ENCODE data around the gene PARD3. TPM values are rescaled to one million over a fixed set of nuclear protein-coding genes. Genes with fewer than 3 reads are reported as not detected.

The PARD3 gene
- total RNA-seq, 1 donor from 2014 or later, result 88.7 TPM

DNA sequence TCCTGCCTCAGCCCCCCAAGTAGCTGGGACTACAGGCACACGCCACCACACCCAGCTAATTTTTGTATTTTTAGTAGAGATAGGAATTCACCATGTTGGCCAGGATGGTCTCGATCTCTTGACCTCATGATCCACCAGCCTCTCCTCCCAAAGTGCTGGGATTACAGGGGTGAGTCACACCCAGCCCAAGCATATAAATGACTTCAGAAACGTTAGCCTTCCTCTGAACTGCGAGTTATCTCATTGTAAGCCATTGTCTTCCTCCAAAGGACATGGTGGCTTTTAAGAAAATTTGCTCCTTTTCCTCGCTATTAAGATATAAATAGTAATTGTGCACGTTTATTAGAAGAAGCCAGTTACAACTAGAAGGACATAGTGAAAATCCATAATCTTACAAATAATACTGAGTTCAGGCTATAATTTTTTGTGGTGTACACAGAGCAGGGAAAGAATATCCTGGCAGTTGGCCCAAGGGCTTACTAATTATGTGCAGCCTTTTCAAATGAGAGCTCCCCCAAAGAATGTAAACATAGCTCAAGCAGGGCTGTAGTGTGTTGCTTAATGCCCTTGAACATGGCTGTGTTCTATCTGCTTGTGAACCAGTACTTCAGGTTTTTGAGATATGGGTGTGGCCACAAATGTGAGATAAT, 495.8 kb downstream of the PARD3 start:
- Histone ChIP-seq H3K27me3 (ENCODE audit: control insufficient read depth in 3 of 3, insufficient read depth in 3 of 3, low read length in 3 of 3) (no peaks in the 10 kb centered on the region), H3K27ac (ENCODE audit: low read depth, low read length) (no peak overlapping the region), H3K36me3 (ENCODE audit: control insufficient read depth in 3 of 3, insufficient read depth in 3 of 3, low read length in 3 of 3) (peaks cover 0 to 4% (median 0%) of the 10 kb centered on the region in 3 donors), H3K4me3 (ENCODE audit: low read length in 3 of 3) (no peak overlapping the region), H3K9ac (ENCODE audit: low read depth in 1 of 3, low read length in 3 of 3) (no peak overlapping the region), H3K9me3 (ENCODE audit: control insufficient read depth in 3 of 3, low read length in 3 of 3) (no peaks in the 10 kb centered on the region), H3K4me1 (ENCODE audit: control insufficient read depth in 3 of 3, insufficient read depth in 3 of 3, low read length in 3 of 3) (peaks cover 0 to 6% (median 6%) of the 10 kb centered on the region in 3 donors)

DNA sequence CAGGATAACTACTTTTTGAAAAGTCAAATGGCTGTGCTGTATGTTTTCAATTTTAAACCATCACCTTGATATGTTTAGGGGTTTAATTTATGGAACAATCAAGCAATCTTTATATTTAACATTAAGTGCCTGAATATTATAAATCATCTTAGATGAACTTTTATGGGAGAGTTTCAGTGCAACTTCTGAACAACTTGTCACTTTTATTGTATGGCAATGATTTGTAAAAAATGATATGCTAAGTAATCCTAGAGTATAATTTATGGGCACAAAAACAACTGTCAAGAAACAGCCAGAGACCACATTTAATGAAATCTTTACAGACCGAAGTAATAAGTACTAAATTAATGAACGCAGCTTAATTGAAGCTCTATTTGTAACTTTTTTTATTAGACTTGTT, 498.9 kb downstream of the PARD3 start:
- peaks cover 0 to 4% (median 0%) of the 10 kb centered on the region in 3 donors for H3K4me1 ChIP-seq (ENCODE audit: control insufficient read depth in 3 of 3, insufficient read depth in 3 of 3, low read length in 3 of 3)
- peaks cover 0 to 4% (median 0%) of the 10 kb centered on the region in 3 donors for H3K36me3 ChIP-seq (ENCODE audit: control insufficient read depth in 3 of 3, insufficient read depth in 3 of 3, low read length in 3 of 3)
- H3K9ac ChIP-seq (ENCODE audit: low read depth in 1 of 3, low read length in 3 of 3), result no peak overlapping the region
- no peaks in the 10 kb centered on the region for H3K9me3 ChIP-seq (ENCODE audit: control insufficient read depth in 3 of 3, low read length in 3 of 3)
- H3K27ac ChIP-seq (ENCODE audit: low read depth, low read length), result no peak overlapping the region
- H3K27me3 ChIP-seq (ENCODE audit: control insufficient read depth in 3 of 3, insufficient read depth in 3 of 3, low read length in 3 of 3), result no peaks in the 10 kb centered on the region
- no peak overlapping the region for H3K4me3 ChIP-seq (ENCODE audit: low read length in 3 of 3)

DNA sequence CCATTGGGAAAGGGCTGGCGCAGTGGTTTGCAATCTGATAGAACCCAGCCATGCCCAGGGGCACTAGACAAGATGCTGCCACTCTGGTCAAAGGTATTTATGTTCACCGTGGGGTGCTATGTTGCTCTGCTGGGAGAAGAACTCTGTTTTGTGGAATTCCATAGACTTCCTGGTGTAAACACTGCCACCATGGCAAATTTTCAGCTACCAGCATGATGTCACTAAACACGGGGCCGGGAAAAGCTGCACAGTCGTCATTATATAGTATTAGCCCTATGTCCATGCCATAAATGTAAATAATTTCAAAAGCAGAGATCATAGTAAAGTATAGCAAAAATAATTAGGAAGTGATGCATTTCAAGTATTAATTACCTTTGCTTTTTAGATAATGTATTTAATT, 500.6 kb downstream of the PARD3 start:
- Histone ChIP-seq H3K9me3 (ENCODE audit: control insufficient read depth in 3 of 3, low read length in 3 of 3) (no peaks in the 10 kb centered on the region), H3K36me3 (ENCODE audit: control insufficient read depth in 3 of 3, insufficient read depth in 3 of 3, low read length in 3 of 3) (peaks cover 0 to 4% (median 0%) of the 10 kb centered on the region in 3 donors), H3K4me1 (ENCODE audit: control insufficient read depth in 3 of 3, insufficient read depth in 3 of 3, low read length in 3 of 3) (peaks cover 0 to 4% (median 0%) of the 10 kb centered on the region in 3 donors), H3K4me3 (ENCODE audit: low read length in 3 of 3) (no peak overlapping the region), H3K27me3 (ENCODE audit: control insufficient read depth in 3 of 3, insufficient read depth in 3 of 3, low read length in 3 of 3) (no peaks in the 10 kb centered on the region), H3K27ac (ENCODE audit: low read depth, low read length) (no peak overlapping the region), H3K9ac (ENCODE audit: low read depth in 1 of 3, low read length in 3 of 3) (no peak overlapping the region)

DNA sequence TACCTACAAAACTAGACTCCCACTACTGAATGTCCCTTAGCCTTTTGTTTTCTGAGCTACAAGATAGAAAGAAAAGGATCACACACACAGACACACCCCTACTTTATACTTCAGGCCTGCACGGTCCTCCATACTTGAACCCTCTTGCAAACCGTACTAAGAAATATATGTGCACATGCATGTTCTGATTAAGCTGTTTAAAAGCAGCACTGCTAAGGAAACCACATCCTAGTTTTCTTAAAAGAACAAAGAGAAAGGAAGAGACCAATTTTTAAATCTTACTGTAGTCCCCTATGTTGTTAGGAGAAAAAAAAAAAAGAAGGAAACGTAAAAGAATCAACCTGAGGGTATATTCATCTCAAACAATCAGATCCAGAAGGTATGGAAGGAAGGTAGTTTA, 501.2 kb downstream of the PARD3 start:
- H3K4me1 ChIP-seq (ENCODE audit: control insufficient read depth in 3 of 3, insufficient read depth in 3 of 3, low read length in 3 of 3), result peaks cover 0 to 4% (median 0%) of the 10 kb centered on the region in 3 donors
- H3K9ac ChIP-seq (ENCODE audit: low read depth in 1 of 3, low read length in 3 of 3), result no peak overlapping the region
- no peak overlapping the region for H3K4me3 ChIP-seq (ENCODE audit: low read length in 3 of 3)
- no peak overlapping the region for H3K27ac ChIP-seq (ENCODE audit: low read depth, low read length)
- H3K27me3 ChIP-seq (ENCODE audit: control insufficient read depth in 3 of 3, insufficient read depth in 3 of 3, low read length in 3 of 3), result no peaks in the 10 kb centered on the region
- H3K36me3 ChIP-seq (ENCODE audit: control insufficient read depth in 3 of 3, insufficient read depth in 3 of 3, low read length in 3 of 3), result peaks cover 0 to 4% (median 0%) of the 10 kb centered on the region in 3 donors
- no peaks in the 10 kb centered on the region for H3K9me3 ChIP-seq (ENCODE audit: control insufficient read depth in 3 of 3, low read length in 3 of 3)

DNA sequence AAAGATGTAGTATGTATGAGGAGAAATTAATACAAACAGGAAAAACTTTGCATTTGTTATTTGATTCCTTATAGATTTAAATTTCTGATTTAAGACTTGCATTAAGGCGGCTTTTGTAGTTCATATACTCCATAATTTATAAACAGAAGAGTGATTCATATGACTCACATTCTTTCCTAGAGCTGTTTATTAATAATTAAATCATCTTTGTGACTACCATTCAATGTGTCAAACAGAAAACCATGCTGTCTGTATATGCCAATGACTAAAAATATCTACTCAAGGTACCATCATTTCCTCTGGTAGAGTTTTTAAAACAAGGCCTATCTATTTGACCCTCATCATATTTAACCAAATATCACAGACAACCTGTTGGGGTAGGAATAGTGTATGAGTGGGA, 501.7 kb downstream of the PARD3 start:
- Histone ChIP-seq H3K9ac (ENCODE audit: low read depth in 1 of 3, low read length in 3 of 3) (no peak overlapping the region), H3K4me3 (ENCODE audit: low read length in 3 of 3) (no peak overlapping the region), H3K4me1 (ENCODE audit: control insufficient read depth in 3 of 3, insufficient read depth in 3 of 3, low read length in 3 of 3) (peaks cover 0 to 4% (median 0%) of the 10 kb centered on the region in 3 donors), H3K27me3 (ENCODE audit: control insufficient read depth in 3 of 3, insufficient read depth in 3 of 3, low read length in 3 of 3) (no peaks in the 10 kb centered on the region), H3K36me3 (ENCODE audit: control insufficient read depth in 3 of 3, insufficient read depth in 3 of 3, low read length in 3 of 3) (peaks cover 0 to 4% (median 0%) of the 10 kb centered on the region in 3 donors), H3K9me3 (ENCODE audit: control insufficient read depth in 3 of 3, low read length in 3 of 3) (no peaks in the 10 kb centered on the region), H3K27ac (ENCODE audit: low read depth, low read length) (no peak overlapping the region)

DNA sequence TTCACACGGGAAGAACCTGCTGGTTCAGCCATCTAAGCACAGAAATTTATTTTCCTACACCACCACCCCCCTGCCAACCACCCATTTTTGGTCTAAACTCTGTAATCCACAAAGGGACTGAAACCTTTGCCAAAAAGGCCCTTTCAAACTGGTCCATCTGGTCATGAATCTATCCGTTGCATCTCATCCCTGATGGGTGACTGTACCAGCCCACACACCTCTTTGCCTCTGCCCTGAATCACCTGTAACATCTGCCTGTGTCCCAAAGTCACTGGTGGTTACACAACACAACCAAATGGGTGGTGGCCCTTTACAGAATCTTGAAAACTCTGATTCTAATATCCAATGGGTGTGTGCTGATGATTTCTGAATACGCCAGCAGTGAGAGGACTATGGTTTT, 503.4 kb downstream of the PARD3 start:
- Histone ChIP-seq H3K4me1 (ENCODE audit: control insufficient read depth in 3 of 3, insufficient read depth in 3 of 3, low read length in 3 of 3) (peaks cover 0 to 4% (median 0%) of the 10 kb centered on the region in 3 donors), H3K4me3 (ENCODE audit: low read length in 3 of 3) (no peak overlapping the region), H3K36me3 (ENCODE audit: control insufficient read depth in 3 of 3, insufficient read depth in 3 of 3, low read length in 3 of 3) (no peaks in the 10 kb centered on the region), H3K9me3 (ENCODE audit: control insufficient read depth in 3 of 3, low read length in 3 of 3) (no peaks in the 10 kb centered on the region), H3K9ac (ENCODE audit: low read depth in 1 of 3, low read length in 3 of 3) (no peak overlapping the region), H3K27ac (ENCODE audit: low read depth, low read length) (no peak overlapping the region), H3K27me3 (ENCODE audit: control insufficient read depth in 3 of 3, insufficient read depth in 3 of 3, low read length in 3 of 3) (no peaks in the 10 kb centered on the region)

DNA sequence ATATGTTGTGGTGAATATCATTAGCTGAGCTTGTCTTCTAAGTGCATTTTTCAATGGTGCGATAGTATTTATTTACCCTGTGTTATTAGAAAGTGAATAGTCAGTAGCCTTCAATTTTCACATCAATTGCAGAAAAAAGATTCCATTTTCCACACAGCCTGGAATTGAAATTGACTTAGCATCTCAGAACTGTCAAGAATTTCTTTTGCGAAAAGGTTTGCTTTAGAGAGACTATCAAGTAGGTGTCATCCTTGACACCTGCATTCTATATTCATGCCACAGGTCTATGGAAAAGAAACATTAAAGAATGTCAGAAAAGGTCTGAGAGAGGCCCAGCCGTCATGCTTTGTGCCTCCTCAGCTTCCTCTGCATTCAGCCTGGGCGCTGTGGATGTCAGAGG, 504.9 kb downstream of the PARD3 start:
- Histone ChIP-seq H3K4me3 (ENCODE audit: low read length in 3 of 3) (no peak overlapping the region), H3K9me3 (ENCODE audit: control insufficient read depth in 3 of 3, low read length in 3 of 3) (no peaks in the 10 kb centered on the region), H3K27ac (ENCODE audit: low read depth, low read length) (no peak overlapping the region), H3K9ac (ENCODE audit: low read depth in 1 of 3, low read length in 3 of 3) (no peak overlapping the region), H3K36me3 (ENCODE audit: control insufficient read depth in 3 of 3, insufficient read depth in 3 of 3, low read length in 3 of 3) (no peaks in the 10 kb centered on the region), H3K4me1 (ENCODE audit: control insufficient read depth in 3 of 3, insufficient read depth in 3 of 3, low read length in 3 of 3) (peaks cover 0 to 4% (median 0%) of the 10 kb centered on the region in 3 donors), H3K27me3 (ENCODE audit: control insufficient read depth in 3 of 3, insufficient read depth in 3 of 3, low read length in 3 of 3) (no peaks in the 10 kb centered on the region)

DNA sequence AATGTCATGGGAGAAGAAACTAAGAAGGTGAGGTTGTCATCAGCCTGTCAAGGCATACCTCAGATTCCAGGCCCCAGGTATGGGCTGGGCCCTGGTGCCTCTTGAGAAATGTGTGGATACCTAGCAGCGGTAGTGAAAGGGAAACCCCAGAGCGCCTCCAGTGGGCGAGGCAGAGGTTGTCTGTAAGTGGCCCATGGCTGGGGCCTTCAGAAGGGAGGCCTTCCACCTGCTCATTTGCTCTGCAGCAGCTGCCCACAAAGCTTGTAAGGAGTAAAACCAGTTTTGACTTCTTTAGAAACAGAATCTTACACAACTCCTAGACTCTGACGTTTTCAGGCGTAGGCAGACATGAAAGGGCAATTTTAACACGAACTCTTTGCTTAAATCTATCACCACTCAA, 509.9 kb downstream of the PARD3 start:
- Histone ChIP-seq H3K9me3 (ENCODE audit: control insufficient read depth in 3 of 3, low read length in 3 of 3) (no peaks in the 10 kb centered on the region), H3K36me3 (ENCODE audit: control insufficient read depth in 3 of 3, insufficient read depth in 3 of 3, low read length in 3 of 3) (no peaks in the 10 kb centered on the region), H3K9ac (ENCODE audit: low read depth in 1 of 3, low read length in 3 of 3) (no peak overlapping the region), H3K27ac (ENCODE audit: low read depth, low read length) (no peak overlapping the region), H3K4me3 (ENCODE audit: low read length in 3 of 3) (no peak overlapping the region), H3K27me3 (ENCODE audit: control insufficient read depth in 3 of 3, insufficient read depth in 3 of 3, low read length in 3 of 3) (no peaks in the 10 kb centered on the region), H3K4me1 (ENCODE audit: control insufficient read depth in 3 of 3, insufficient read depth in 3 of 3, low read length in 3 of 3) (no peaks in the 10 kb centered on the region)

DNA sequence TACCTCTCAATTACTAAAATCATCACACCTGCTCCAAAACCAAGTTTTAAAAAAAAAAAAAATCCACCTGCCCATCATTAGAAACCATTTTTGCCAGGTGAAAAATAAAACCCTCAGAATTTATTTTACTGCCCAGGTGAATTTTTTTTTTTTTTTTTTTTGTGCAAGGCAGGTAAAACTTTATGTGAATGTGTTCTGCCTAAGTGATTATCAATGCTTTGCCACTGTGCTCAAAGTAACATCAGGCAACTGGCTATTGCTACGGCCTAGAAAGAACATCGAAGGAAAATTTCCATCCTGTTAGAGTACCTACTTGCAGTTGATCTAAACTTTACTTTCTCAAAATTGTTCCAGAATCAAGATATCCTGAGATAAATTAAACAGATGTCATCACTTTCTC, 512.1 kb downstream of the PARD3 start:
- Histone ChIP-seq H3K9ac (ENCODE audit: low read depth in 1 of 3, low read length in 3 of 3) (no peak overlapping the region), H3K27me3 (ENCODE audit: control insufficient read depth in 3 of 3, insufficient read depth in 3 of 3, low read length in 3 of 3) (no peaks in the 10 kb centered on the region), H3K4me1 (ENCODE audit: control insufficient read depth in 3 of 3, insufficient read depth in 3 of 3, low read length in 3 of 3) (no peaks in the 10 kb centered on the region), H3K9me3 (ENCODE audit: control insufficient read depth in 3 of 3, low read length in 3 of 3) (no peaks in the 10 kb centered on the region), H3K4me3 (ENCODE audit: low read length in 3 of 3) (no peak overlapping the region), H3K27ac (ENCODE audit: low read depth, low read length) (no peak overlapping the region), H3K36me3 (ENCODE audit: control insufficient read depth in 3 of 3, insufficient read depth in 3 of 3, low read length in 3 of 3) (no peaks in the 10 kb centered on the region)

DNA sequence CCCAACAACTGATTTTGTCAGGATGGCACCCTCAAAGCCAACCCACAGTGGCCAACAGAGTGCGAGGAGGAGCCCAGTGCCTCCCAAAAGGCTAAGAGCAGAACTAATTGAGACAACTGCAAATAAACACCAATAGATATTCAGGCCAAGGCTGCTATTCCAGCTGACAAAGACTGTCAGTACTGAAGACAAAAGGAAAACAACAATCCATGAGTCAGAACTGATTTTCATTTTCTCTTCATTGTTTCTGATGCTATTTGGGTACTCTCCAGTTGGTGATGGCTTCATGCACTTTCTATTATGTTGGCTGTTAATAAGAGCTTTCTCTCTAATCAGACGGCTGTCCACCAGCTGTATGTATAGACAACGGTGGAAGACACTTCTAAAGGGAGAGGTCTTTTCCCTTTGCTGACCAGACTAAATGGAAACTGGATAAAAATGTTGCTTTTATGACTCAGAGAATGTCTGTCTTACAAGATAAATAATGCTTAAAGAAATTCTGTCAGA, 515.9 kb downstream of the PARD3 start:
- H3K27ac ChIP-seq (ENCODE audit: low read depth, low read length), result no peak overlapping the region
- H3K27me3 ChIP-seq (ENCODE audit: control insufficient read depth in 3 of 3, insufficient read depth in 3 of 3, low read length in 3 of 3), result no peaks in the 10 kb centered on the region
- no peak overlapping the region for H3K9ac ChIP-seq (ENCODE audit: low read depth in 1 of 3, low read length in 3 of 3)
- H3K4me3 ChIP-seq (ENCODE audit: low read length in 3 of 3), result no peak overlapping the region
- no peaks in the 10 kb centered on the region for H3K9me3 ChIP-seq (ENCODE audit: control insufficient read depth in 3 of 3, low read length in 3 of 3)
- no peaks in the 10 kb centered on the region for H3K4me1 ChIP-seq (ENCODE audit: control insufficient read depth in 3 of 3, insufficient read depth in 3 of 3, low read length in 3 of 3)
- H3K36me3 ChIP-seq (ENCODE audit: control insufficient read depth in 3 of 3, insufficient read depth in 3 of 3, low read length in 3 of 3), result no peaks in the 10 kb centered on the region

Data from skeletal muscle tissue (tissue), 4 donors.